Lung (tissue), 12 donors: ENCODE data around the gene LYRM2. TPM values are rescaled to one million over a fixed set of nuclear protein-coding genes. Genes with fewer than 3 reads are reported as not detected.

Source experiments
- ATAC-seq: fragments of 200-7000 bp; cut with Tn5 transposase; one replicate; pipeline ENCODE4 v1.9.1; 2020; ENCODE audit warnings: moderate number of reproducible peaks; ENCODE audit not compliant: insufficient read depth, low FRiP score
- DNase-seq, 3 donors: peaks; one replicate each; pipeline ENCODE4 v3.0.0-alpha.2; 2013 to 2017
- H3K27ac ChIP-seq, 2 donors: one replicate each; pipeline ENCODE4 v1.5.1; 2013; ENCODE audit warnings: mild to moderate bottlenecking in 2 of 2, moderate library complexity in 2 of 2, control low read depth in 1 of 2, inconsistent platforms in 1 of 2, low read depth in 1 of 2, low read length in 1 of 2
- H3K27me3 ChIP-seq, 3 donors: one replicate each; pipeline ENCODE4 v1.5.1; 2013; ENCODE audit warnings: low read length in 2 of 3; ENCODE audit not compliant: control insufficient read depth in 3 of 3, insufficient read depth in 3 of 3
- H3K36me3 ChIP-seq, 4 donors: one replicate each; pipeline ENCODE4 v1.5.1; 2013; ENCODE audit warnings: low read length in 4 of 4, mild to moderate bottlenecking in 1 of 4, moderate library complexity in 1 of 4; ENCODE audit not compliant: control insufficient read depth in 4 of 4, insufficient read depth in 4 of 4
- H3K4me1 ChIP-seq, 5 donors: one replicate each; pipeline ENCODE4 v1.5.1; 2013; ENCODE audit warnings: low read length in 5 of 5, mild to moderate bottlenecking in 2 of 5, moderate library complexity in 1 of 5; ENCODE audit not compliant: control insufficient read depth in 5 of 5, insufficient read depth in 5 of 5
- H3K4me3 ChIP-seq: one replicate; pipeline ENCODE4 v1.5.1; 2013; ENCODE audit warnings: mild to moderate bottlenecking, control low read depth, moderate library complexity
- H3K9ac ChIP-seq, 2 donors: one replicate each; pipeline ENCODE4 v1.5.1; 2013; ENCODE audit warnings: low read length in 2 of 2, control low read depth in 1 of 2; ENCODE audit not compliant: insufficient read depth in 1 of 2
- H3K9me3 ChIP-seq, 4 donors: one replicate each; pipeline ENCODE4 v1.5.1; 2013; ENCODE audit warnings: low read length in 3 of 4, mild to moderate bottlenecking in 1 of 4, moderate library complexity in 1 of 4; ENCODE audit not compliant: control insufficient read depth in 4 of 4, insufficient read depth in 3 of 4
- WGBS, 2 donors: extraction: QIAGEN DNeasy Blood & Tissue Kit; methylation state at CpG; one replicate each; pipeline ENCODE4 v1.1.7; 2013; 5-methylcytosine and 5-hydroxymethylcytosine counted together
- polyA plus RNA-seq, 2 donors: library from polyadenylated mRNA; stranded (reverse); fragments of 200-250 nt; gene quantifications; one replicate each; pipeline ENCODE4 v1.2.1, GENCODE V29; 2013
- total RNA-seq, 2 donors: library from RNA; depleted of rRNA in 1 of 2; stranded (reverse); fragments of >200 nt in 1 of 2; gene quantifications; one replicate each; pipeline ENCODE4 v1.2.1, GENCODE V29; 2014 to 2021
- TF ChIP-seq, protein P1 (sequence below): IDR thresholded peaks from 2 replicates; pipeline ENCODE4 v1.5.1; 2012; ENCODE audit warnings: mild to moderate bottlenecking; ENCODE audit errors: control extremely low read depth, extremely low read depth
- donor health status: control.
- donor health status: control.
- donor health status: Bipolar disorder and iron deficiency.
- donor health status: healthy.
- donor health status: DM: yes; HTN: yes; CAD: no.

Gene LYRM2
- total and polyA plus RNA-seq, 4 donors, result 25.6 to 38.1 (median 27.1) TPM

GRCh38 chr6:89615882-89616281 lies 22.7 kb downstream of the LYRM2 start:
- TF ChIP-seq, protein P1, sequence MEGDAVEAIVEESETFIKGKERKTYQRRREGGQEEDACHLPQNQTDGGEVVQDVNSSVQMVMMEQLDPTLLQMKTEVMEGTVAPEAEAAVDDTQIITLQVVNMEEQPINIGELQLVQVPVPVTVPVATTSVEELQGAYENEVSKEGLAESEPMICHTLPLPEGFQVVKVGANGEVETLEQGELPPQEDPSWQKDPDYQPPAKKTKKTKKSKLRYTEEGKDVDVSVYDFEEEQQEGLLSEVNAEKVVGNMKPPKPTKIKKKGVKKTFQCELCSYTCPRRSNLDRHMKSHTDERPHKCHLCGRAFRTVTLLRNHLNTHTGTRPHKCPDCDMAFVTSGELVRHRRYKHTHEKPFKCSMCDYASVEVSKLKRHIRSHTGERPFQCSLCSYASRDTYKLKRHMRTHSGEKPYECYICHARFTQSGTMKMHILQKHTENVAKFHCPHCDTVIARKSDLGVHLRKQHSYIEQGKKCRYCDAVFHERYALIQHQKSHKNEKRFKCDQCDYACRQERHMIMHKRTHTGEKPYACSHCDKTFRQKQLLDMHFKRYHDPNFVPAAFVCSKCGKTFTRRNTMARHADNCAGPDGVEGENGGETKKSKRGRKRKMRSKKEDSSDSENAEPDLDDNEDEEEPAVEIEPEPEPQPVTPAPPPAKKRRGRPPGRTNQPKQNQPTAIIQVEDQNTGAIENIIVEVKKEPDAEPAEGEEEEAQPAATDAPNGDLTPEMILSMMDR, result no peak

GRCh38 chr6:89613790-89614189 lies 24.8 kb downstream of the LYRM2 start:
- WGBS, 2 donors, result 92 to 93% methylated on average over 5 of the region's 5 CpGs
- H3K9ac ChIP-seq, result no peak overlapping the region
- no peaks in the 10 kb centered on the region for H3K9me3 ChIP-seq
- DNase-seq, result no peak
- H3K4me3 ChIP-seq, result no peak overlapping the region
- no peaks in the 10 kb centered on the region for H3K27me3 ChIP-seq
- no peaks in the 10 kb centered on the region for H3K4me1 ChIP-seq
- H3K36me3 ChIP-seq, result peaks cover 0 to 5% (median 0%) of the 10 kb centered on the region in 4 donors
- no peak overlapping the region for H3K27ac ChIP-seq
- ATAC-seq, result no peak
- TF ChIP-seq, protein P1, result no peak

More at GRCh38 chr6:89615882-89616281, 22.7 kb downstream of the LYRM2 start:
- no peak overlapping the region for H3K9ac ChIP-seq
- H3K36me3 ChIP-seq, result peaks cover 0 to 5% (median 0%) of the 10 kb centered on the region in 4 donors
- no peak overlapping the region for H3K27ac ChIP-seq
- WGBS, 2 donors, result 89 to 93% methylated on average over 5 of the region's 5 CpGs
- no peaks in the 10 kb centered on the region for H3K4me1 ChIP-seq
- no peaks in the 10 kb centered on the region for H3K27me3 ChIP-seq
- no peak for ATAC-seq
- no peaks in the 10 kb centered on the region for H3K9me3 ChIP-seq
- no peak for DNase-seq
- H3K4me3 ChIP-seq, result no peak overlapping the region

- Histone ChIP-seq H3K4me3 (no peak overlapping the region), H3K9ac (no peak overlapping the region), H3K27me3 (no peaks in the 10 kb centered on the region), H3K4me1 (no peaks in the 10 kb centered on the region), H3K36me3 (peaks cover 0 to 5% (median 0%) of the 10 kb centered on the region in 4 donors), H3K27ac (no peak overlapping the region), H3K9me3 (no peaks in the 10 kb centered on the region)
- 91 to 92% methylated on average over 12 of the region's 12 CpGs for WGBS, 2 donors
- ATAC-seq, result no peak
- TF ChIP-seq, protein P1, result no peak
- DNase-seq, result no peak
Observed at GRCh38 chr6:89612121-89612520, 26.4 kb downstream of the LYRM2 start.

GRCh38 chr6:89611666-89612065 lies 26.9 kb downstream of the LYRM2 start:
- TF ChIP-seq, protein P1, result no peak
- ATAC-seq, result no peak

More at GRCh38 chr6:89611666-89612065, 26.9 kb downstream of the LYRM2 start:
- Histone ChIP-seq H3K36me3 (peaks cover 0 to 3% (median 0%) of the 10 kb centered on the region in 4 donors), H3K4me1 (no peaks in the 10 kb centered on the region), H3K4me3 (no peak overlapping the region), H3K27me3 (no peaks in the 10 kb centered on the region), H3K9ac (no peak overlapping the region), H3K27ac (no peak overlapping the region), H3K9me3 (no peaks in the 10 kb centered on the region)
- no peak for DNase-seq
